CD4-positive, alpha-beta T cell treated with Interleukin-6 at 100 ng/mL for 8 hours (primary cell): ENCODE results near the gene SYT6.
"Not testable (repeated sequence)": the region's sequence is repeated elsewhere in the genome, so short reads cannot be mapped to it uniquely, and the experiment has no call there.

Source experiments
- DNase-seq: peaks from one replicate; pipeline ENCODE4 v3.0.0-alpha.2; 2020; ENCODE audit warnings: mixed read lengths, low spot score

SYT6 gene

GRCh38 chr1:114072246-114072645 lies 81.4 kb downstream of the SYT6 start:
- DNase-seq, result no peak

GRCh38 chr1:114069762-114070161 lies 83.9 kb downstream of the SYT6 start:
- DNase-seq, result not testable (repeated sequence)

- DNase-seq, result not testable (repeated sequence)
Measured at GRCh38 chr1:114068684-114069083, 85.0 kb downstream of the SYT6 start.

- DNase-seq, result not testable (repeated sequence)
Measured at GRCh38 chr1:114065671-114066070, 88.0 kb downstream of the SYT6 start.

- DNase-seq, result no peak
Measured at GRCh38 chr1:114063544-114063943, 90.1 kb downstream of the SYT6 start.

GRCh38 chr1:114062477-114063099 lies 91.1 kb downstream of the SYT6 start:
- no peak for DNase-seq

- DNase-seq, result no peak
Measured at GRCh38 chr1:114061121-114061830, 92.4 kb downstream of the SYT6 start.

GRCh38 chr1:114058236-114058635 lies 95.4 kb downstream of the SYT6 start:
- DNase-seq, result not testable (repeated sequence)

- DNase-seq, result no peak
Measured at GRCh38 chr1:114054148-114054547, 99.5 kb downstream of the SYT6 start.

GRCh38 chr1:114048232-114048631 lies 105.4 kb downstream of the SYT6 start:
- DNase-seq, result no peak

- DNase-seq, result no peak
Measured at GRCh38 chr1:114043548-114043947, 110.1 kb downstream of the SYT6 start.

- DNase-seq, result no peak
Measured at GRCh38 chr1:114043054-114043453, 110.6 kb downstream of the SYT6 start.

GRCh38 chr1:114040273-114041015 lies 113.2 kb downstream of the SYT6 start:
- DNase-seq, result no peak
